ENCODE results near the gene DOCK2. TPM values are rescaled to one million over a fixed set of nuclear protein-coding genes. Genes with fewer than 3 reads are reported as not detected.

Gene DOCK2
- total RNA-seq, 2 donors from 2014 or later = 32.1 to 40.3 TPM

DNA sequence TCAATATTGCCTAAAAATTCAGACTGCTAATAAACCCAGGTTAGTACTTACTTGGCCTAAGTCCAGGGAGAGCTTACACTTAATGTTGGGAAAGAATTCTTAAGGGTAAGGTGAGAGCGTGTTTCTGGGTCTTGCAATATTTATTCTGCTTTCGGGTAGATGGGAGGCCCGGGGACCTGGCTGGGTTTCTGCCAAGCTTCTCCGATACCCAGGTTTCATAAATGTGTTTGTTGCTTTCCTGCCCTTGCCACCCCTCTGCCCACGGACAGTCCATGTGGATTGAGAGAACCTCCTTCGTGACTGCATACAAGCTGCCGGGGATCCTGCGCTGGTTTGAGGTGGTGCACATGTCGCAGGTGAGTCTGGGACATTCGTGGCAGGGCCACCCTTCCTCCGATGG, 420.2 kb downstream of the DOCK2 start:
- TF ChIP-seq, protein P1, sequence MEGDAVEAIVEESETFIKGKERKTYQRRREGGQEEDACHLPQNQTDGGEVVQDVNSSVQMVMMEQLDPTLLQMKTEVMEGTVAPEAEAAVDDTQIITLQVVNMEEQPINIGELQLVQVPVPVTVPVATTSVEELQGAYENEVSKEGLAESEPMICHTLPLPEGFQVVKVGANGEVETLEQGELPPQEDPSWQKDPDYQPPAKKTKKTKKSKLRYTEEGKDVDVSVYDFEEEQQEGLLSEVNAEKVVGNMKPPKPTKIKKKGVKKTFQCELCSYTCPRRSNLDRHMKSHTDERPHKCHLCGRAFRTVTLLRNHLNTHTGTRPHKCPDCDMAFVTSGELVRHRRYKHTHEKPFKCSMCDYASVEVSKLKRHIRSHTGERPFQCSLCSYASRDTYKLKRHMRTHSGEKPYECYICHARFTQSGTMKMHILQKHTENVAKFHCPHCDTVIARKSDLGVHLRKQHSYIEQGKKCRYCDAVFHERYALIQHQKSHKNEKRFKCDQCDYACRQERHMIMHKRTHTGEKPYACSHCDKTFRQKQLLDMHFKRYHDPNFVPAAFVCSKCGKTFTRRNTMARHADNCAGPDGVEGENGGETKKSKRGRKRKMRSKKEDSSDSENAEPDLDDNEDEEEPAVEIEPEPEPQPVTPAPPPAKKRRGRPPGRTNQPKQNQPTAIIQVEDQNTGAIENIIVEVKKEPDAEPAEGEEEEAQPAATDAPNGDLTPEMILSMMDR (IDR thresholded peaks at IDR 0.05) = no peak
- Histone ChIP-seq H3K36me3 (no peaks in the 10 kb centered on the region), H3K4me1 (ENCODE audit: control insufficient read depth in 1 of 2, low read depth in 2 of 2) (no peaks in the 10 kb centered on the region), H3K4me3 (no peak overlapping the region), H3K27me3 (replicated peaks; ENCODE audit: insufficient read depth) (no peaks in the 10 kb centered on the region), H3K27ac (no peak overlapping the region), H3K9me3 (no peaks in the 10 kb centered on the region)
- ATAC-seq (ENCODE audit: insufficient number of reproducible peaks, low FRiP score, low read depth) = no peak
- DNase-seq (ENCODE audit: low spot score) = no peak

DNA sequence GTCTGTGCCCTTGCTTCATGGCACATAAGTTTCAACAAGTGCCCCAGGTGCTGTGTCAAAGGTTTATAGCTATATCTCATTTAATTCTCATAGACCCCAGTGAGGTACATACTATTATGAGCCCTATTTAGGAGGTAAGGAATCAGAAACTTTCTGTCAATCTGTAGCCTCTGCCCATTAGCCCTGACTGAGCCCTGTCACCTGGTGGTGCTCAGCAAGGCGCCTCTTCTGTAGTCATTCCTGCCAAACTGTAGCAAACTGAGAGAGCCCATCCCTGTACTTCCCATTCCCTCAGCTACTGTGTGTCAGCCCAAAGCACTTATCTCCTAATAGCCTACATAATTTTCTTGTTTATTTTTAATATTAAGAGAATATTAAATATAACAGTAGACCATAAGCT, 422.1 kb downstream of the DOCK2 start:
- DNase-seq (ENCODE audit: low spot score) (no peak), ATAC-seq (ENCODE audit: insufficient number of reproducible peaks, low FRiP score, low read depth) (no peak)
- no peak overlapping the region for H3K4me3 ChIP-seq
- H3K4me1 ChIP-seq (ENCODE audit: control insufficient read depth in 1 of 2, low read depth in 2 of 2) = no peaks in the 10 kb centered on the region
- H3K36me3 ChIP-seq = no peaks in the 10 kb centered on the region
- H3K27ac ChIP-seq = no peak overlapping the region
- H3K27me3 ChIP-seq (replicated peaks; ENCODE audit: insufficient read depth) = no peaks in the 10 kb centered on the region
- TF ChIP-seq, protein P1 (IDR thresholded peaks at IDR 0.05) = no peak
- H3K9me3 ChIP-seq = no peaks in the 10 kb centered on the region

DNA sequence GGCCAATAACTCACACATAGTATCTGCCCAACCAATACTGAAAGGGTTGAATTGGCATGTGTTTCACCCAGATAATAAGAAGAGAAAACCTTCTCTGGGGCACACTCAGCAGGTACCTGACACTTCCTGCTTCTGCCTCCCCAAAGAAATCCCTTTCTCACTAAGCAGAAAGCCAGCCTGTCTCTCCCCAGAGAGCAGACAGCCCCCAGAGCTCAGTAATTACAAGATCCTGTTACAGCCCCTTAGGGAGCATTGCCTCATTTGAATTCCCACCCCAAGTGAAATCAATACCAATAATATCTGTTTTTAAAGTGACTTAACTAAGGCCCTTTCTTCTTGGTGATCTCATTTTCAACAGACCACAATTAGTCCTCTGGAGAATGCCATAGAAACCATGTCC, 430.1 kb downstream of the DOCK2 start:
- ATAC-seq (ENCODE audit: insufficient number of reproducible peaks, low FRiP score, low read depth) = no peak
- Histone ChIP-seq H3K27ac (no peak overlapping the region), H3K4me3 (no peak overlapping the region)

DNA sequence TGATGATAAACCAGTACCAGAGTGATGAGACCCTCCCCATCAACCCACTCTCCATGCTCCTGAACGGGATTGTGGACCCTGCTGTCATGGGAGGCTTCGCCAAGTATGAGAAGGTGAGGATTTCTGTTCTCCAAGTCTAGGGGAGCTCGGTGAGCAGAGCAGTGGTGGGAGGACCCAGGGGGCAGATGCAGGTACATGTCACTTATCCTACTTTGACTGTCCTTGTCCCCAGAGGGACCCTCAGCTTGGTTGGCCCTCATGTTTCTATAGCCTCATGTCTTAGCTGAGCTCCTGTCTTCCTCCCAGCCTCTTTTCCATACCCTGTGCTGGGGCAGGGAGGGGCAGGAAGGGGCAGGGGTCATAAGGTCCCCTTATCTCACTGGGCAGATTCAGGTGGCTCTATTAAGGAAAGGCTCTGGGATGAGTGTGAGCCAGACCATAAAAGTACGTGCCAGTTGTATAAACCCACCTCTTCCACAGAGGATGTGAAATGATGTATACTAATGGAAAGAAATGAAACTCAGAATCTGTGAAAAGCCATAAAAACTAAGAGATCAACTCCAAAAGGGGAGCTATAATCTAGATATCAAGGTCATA, 430.6 kb downstream of the DOCK2 start:
- ATAC-seq (ENCODE audit: insufficient number of reproducible peaks, low FRiP score, low read depth) (no peak), DNase-seq (ENCODE audit: low spot score) (no peak)
- Histone ChIP-seq H3K27ac (no peak overlapping the region), H3K27me3 (replicated peaks; ENCODE audit: insufficient read depth) (no peaks in the 10 kb centered on the region), H3K9me3 (no peaks in the 10 kb centered on the region), H3K4me3 (no peak overlapping the region), H3K36me3 (no peaks in the 10 kb centered on the region), H3K4me1 (ENCODE audit: control insufficient read depth in 1 of 2, low read depth in 2 of 2) (no peaks in the 10 kb centered on the region)
- TF ChIP-seq, protein P1 (IDR thresholded peaks at IDR 0.05) = no peak

More for the DNA sequence above, 430.1 kb downstream of the DOCK2 start:
- TF ChIP-seq, protein P1 (IDR thresholded peaks at IDR 0.05) = no peak
- H3K9me3 ChIP-seq = no peaks in the 10 kb centered on the region
- no peaks in the 10 kb centered on the region for H3K27me3 ChIP-seq (replicated peaks; ENCODE audit: insufficient read depth)
- DNase-seq (ENCODE audit: low spot score) = no peak
- no peaks in the 10 kb centered on the region for H3K4me1 ChIP-seq (ENCODE audit: control insufficient read depth in 1 of 2, low read depth in 2 of 2)
- H3K36me3 ChIP-seq = no peaks in the 10 kb centered on the region

DNA sequence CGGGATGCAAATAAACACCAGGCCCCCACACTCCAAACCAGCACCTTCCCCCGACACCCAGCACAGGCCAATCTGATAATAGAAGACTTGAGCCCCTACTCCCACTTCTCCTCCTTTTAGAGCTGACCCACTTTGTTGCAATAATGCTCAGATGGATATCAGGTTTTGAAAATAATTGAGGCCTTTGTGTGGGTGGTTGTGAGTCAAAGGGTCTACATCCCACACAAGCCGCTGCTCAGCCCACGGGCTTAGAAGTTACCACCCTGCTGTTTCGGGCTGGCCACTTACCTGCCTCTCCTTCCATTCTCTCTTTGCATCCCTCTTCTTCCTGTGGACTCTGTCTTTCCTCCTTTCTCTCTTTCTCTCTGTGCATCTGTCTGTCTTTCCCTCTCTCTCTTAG, 432.4 kb downstream of the DOCK2 start:
- Histone ChIP-seq H3K36me3 (no peaks in the 10 kb centered on the region), H3K4me1 (ENCODE audit: control insufficient read depth in 1 of 2, low read depth in 2 of 2) (no peaks in the 10 kb centered on the region), H3K9me3 (no peaks in the 10 kb centered on the region), H3K27ac (no peak overlapping the region), H3K4me3 (no peak overlapping the region), H3K27me3 (replicated peaks; ENCODE audit: insufficient read depth) (no peaks in the 10 kb centered on the region)
- TF ChIP-seq, protein P1 (IDR thresholded peaks at IDR 0.05) = no peak
- ATAC-seq (ENCODE audit: insufficient number of reproducible peaks, low FRiP score, low read depth) (no peak), DNase-seq (ENCODE audit: low spot score) (no peak)
